ENCODE measurements around the gene PPM1J. TPM values are rescaled to one million over a fixed set of nuclear protein-coding genes. Genes with fewer than 3 reads are reported as not detected.

Gene PPM1J
- total and polyA plus RNA-seq, 9 of the 15 experiments (the other 6 are each of a cell fraction or from before 2014, with no cell fraction given) = 0.25 to 10.5 (median 4.2) TPM

DNA sequence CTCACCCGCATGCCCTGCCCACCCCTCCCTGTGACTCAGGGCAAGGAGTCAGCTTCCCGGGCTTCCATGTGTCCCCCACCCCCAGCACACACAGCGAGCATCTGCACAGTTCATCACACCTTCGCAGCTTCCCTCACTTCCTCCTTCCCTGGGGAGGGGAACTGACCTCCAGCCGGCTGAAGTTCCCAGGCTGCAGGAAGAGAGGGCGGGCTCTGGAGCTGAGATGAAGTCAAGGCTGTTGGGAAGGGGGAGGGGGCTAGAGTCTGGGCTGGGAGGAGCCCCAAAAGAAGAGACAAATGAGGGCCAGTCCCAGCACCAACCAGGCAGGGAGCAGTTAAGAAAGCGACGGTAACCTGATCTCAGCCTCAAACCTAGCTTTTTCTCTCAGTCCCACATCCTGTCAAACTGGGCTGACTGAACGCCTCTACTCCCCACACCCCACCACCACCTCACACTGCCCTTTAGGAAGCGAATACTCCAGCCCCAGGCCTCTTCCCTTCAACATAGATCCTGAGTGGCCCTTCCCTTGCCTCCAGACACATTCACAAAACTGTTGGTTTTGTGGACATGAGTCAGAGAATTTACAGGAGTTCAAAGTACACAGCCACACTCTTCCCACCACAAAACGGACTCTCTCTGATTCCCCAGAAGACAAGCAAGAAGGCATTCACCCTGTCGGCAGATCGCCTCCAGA, 10.1 kb downstream of the PPM1J start (continued):
- TF ChIP-seq, protein P1, sequence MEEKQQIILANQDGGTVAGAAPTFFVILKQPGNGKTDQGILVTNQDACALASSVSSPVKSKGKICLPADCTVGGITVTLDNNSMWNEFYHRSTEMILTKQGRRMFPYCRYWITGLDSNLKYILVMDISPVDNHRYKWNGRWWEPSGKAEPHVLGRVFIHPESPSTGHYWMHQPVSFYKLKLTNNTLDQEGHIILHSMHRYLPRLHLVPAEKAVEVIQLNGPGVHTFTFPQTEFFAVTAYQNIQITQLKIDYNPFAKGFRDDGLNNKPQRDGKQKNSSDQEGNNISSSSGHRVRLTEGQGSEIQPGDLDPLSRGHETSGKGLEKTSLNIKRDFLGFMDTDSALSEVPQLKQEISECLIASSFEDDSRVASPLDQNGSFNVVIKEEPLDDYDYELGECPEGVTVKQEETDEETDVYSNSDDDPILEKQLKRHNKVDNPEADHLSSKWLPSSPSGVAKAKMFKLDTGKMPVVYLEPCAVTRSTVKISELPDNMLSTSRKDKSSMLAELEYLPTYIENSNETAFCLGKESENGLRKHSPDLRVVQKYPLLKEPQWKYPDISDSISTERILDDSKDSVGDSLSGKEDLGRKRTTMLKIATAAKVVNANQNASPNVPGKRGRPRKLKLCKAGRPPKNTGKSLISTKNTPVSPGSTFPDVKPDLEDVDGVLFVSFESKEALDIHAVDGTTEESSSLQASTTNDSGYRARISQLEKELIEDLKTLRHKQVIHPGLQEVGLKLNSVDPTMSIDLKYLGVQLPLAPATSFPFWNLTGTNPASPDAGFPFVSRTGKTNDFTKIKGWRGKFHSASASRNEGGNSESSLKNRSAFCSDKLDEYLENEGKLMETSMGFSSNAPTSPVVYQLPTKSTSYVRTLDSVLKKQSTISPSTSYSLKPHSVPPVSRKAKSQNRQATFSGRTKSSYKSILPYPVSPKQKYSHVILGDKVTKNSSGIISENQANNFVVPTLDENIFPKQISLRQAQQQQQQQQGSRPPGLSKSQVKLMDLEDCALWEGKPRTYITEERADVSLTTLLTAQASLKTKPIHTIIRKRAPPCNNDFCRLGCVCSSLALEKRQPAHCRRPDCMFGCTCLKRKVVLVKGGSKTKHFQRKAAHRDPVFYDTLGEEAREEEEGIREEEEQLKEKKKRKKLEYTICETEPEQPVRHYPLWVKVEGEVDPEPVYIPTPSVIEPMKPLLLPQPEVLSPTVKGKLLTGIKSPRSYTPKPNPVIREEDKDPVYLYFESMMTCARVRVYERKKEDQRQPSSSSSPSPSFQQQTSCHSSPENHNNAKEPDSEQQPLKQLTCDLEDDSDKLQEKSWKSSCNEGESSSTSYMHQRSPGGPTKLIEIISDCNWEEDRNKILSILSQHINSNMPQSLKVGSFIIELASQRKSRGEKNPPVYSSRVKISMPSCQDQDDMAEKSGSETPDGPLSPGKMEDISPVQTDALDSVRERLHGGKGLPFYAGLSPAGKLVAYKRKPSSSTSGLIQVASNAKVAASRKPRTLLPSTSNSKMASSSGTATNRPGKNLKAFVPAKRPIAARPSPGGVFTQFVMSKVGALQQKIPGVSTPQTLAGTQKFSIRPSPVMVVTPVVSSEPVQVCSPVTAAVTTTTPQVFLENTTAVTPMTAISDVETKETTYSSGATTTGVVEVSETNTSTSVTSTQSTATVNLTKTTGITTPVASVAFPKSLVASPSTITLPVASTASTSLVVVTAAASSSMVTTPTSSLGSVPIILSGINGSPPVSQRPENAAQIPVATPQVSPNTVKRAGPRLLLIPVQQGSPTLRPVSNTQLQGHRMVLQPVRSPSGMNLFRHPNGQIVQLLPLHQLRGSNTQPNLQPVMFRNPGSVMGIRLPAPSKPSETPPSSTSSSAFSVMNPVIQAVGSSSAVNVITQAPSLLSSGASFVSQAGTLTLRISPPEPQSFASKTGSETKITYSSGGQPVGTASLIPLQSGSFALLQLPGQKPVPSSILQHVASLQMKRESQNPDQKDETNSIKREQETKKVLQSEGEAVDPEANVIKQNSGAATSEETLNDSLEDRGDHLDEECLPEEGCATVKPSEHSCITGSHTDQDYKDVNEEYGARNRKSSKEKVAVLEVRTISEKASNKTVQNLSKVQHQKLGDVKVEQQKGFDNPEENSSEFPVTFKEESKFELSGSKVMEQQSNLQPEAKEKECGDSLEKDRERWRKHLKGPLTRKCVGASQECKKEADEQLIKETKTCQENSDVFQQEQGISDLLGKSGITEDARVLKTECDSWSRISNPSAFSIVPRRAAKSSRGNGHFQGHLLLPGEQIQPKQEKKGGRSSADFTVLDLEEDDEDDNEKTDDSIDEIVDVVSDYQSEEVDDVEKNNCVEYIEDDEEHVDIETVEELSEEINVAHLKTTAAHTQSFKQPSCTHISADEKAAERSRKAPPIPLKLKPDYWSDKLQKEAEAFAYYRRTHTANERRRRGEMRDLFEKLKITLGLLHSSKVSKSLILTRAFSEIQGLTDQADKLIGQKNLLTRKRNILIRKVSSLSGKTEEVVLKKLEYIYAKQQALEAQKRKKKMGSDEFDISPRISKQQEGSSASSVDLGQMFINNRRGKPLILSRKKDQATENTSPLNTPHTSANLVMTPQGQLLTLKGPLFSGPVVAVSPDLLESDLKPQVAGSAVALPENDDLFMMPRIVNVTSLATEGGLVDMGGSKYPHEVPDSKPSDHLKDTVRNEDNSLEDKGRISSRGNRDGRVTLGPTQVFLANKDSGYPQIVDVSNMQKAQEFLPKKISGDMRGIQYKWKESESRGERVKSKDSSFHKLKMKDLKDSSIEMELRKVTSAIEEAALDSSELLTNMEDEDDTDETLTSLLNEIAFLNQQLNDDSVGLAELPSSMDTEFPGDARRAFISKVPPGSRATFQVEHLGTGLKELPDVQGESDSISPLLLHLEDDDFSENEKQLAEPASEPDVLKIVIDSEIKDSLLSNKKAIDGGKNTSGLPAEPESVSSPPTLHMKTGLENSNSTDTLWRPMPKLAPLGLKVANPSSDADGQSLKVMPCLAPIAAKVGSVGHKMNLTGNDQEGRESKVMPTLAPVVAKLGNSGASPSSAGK (IDR thresholded peaks at IDR 0.05) = peak; percentile 95; the same call in 1 of the 2 replicates
- TF ChIP-seq, protein P2, sequence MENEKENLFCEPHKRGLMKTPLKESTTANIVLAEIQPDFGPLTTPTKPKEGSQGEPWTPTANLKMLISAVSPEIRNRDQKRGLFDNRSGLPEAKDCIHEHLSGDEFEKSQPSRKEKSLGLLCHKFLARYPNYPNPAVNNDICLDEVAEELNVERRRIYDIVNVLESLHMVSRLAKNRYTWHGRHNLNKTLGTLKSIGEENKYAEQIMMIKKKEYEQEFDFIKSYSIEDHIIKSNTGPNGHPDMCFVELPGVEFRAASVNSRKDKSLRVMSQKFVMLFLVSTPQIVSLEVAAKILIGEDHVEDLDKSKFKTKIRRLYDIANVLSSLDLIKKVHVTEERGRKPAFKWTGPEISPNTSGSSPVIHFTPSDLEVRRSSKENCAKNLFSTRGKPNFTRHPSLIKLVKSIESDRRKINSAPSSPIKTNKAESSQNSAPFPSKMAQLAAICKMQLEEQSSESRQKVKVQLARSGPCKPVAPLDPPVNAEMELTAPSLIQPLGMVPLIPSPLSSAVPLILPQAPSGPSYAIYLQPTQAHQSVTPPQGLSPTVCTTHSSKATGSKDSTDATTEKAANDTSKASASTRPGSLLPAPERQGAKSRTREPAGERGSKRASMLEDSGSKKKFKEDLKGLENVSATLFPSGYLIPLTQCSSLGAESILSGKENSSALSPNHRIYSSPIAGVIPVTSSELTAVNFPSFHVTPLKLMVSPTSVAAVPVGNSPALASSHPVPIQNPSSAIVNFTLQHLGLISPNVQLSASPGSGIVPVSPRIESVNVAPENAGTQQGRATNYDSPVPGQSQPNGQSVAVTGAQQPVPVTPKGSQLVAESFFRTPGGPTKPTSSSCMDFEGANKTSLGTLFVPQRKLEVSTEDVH (IDR thresholded peaks at IDR 0.05; ENCODE audit: low read depth, partially characterized antibody) = no peak
- TF ChIP-seq SIN3A (IDR thresholded peaks at IDR 0.05; ENCODE audit: borderline replicate concordance in 2 of 2, control insufficient read depth in 1 of 2, low read depth in 2 of 2, low read length in 2 of 2) (peak in 1 of 2 experiments; percentile 39; a peak in 1 of 4 replicates), JUNB (CRISPR knock-in tag; conservative IDR thresholded peaks at IDR 0.05) (no peak), ZNF174 (CRISPR knock-in tag; IDR thresholded peaks at IDR 0.05) (no peak), MCM7 (IDR thresholded peaks at IDR 0.05) (no peak), ILK (tag; IDR thresholded peaks at IDR 0.05; ENCODE audit: borderline replicate concordance, low read depth) (no peak), PTRF (tag; IDR thresholded peaks at IDR 0.05) (no peak), POLR2AphosphoS2 (IDR thresholded peaks at IDR 0.05; ENCODE audit: low read length) (peak; percentile 81; the same call in 1 of the 2 replicates), RFX5 (IDR thresholded peaks at IDR 0.05; ENCODE audit: low read depth, low read length) (no peak)
- TF ChIP-seq, protein P3, sequence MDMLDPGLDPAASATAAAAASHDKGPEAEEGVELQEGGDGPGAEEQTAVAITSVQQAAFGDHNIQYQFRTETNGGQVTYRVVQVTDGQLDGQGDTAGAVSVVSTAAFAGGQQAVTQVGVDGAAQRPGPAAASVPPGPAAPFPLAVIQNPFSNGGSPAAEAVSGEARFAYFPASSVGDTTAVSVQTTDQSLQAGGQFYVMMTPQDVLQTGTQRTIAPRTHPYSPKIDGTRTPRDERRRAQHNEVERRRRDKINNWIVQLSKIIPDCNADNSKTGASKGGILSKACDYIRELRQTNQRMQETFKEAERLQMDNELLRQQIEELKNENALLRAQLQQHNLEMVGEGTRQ (CRISPR knock-in tag; IDR thresholded peaks at IDR 0.05) = no peak
